ENCODE results near the gene CELA2B. TPM values are rescaled to one million over a fixed set of nuclear protein-coding genes. Genes with fewer than 3 reads are reported as not detected.
"Not testable (repeated sequence)": the region's sequence is repeated elsewhere in the genome, so short reads cannot be mapped to it uniquely, and the experiment has no call there.

CELA2B gene
- total RNA-seq, 1 donor from 2014 or later: not detected

DNA sequence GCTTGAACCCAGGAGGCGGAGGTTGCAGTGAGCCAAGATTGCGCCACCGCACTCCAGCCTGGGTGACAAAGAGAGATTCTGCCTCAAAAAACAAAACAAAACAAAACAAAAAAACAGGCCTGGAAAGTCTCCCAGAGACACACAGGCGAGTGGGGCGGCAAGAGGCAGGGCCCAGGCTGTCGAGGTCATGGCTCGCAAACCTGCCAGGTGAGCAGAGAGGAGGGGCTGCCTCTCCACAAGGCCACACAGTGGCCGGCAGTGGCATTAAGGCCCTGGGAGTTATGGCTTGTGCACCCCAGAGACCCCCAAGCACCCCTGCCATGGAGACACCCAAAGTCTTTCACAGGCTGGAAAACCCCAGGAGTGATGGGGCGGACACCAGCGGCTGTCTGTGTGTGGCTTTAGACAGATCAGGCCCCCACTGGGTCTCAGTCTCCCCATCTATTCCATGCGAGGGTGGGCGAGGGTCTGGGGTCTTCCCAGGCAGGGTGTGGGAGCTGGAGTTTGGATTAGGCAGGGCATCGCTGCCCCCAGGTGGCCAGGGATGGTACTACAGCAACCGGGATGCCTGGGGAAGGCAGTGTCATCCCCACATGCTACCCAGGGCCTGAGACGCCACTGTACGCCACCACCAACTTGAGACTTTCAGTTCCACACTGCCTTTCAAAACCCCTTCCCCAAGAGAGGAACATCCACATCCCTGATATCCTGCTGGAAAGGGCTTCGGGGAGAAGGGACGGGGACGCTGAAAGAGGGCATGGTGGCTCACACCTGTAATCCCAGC is 44.9 kb upstream of the CELA2B start:
- H3K4me1 ChIP-seq: no peaks in the 10 kb centered on the region
- no peaks in the 10 kb centered on the region for H3K27me3 ChIP-seq
- H3K9me3 ChIP-seq: no peaks in the 10 kb centered on the region
- TF ChIP-seq, protein P1, sequence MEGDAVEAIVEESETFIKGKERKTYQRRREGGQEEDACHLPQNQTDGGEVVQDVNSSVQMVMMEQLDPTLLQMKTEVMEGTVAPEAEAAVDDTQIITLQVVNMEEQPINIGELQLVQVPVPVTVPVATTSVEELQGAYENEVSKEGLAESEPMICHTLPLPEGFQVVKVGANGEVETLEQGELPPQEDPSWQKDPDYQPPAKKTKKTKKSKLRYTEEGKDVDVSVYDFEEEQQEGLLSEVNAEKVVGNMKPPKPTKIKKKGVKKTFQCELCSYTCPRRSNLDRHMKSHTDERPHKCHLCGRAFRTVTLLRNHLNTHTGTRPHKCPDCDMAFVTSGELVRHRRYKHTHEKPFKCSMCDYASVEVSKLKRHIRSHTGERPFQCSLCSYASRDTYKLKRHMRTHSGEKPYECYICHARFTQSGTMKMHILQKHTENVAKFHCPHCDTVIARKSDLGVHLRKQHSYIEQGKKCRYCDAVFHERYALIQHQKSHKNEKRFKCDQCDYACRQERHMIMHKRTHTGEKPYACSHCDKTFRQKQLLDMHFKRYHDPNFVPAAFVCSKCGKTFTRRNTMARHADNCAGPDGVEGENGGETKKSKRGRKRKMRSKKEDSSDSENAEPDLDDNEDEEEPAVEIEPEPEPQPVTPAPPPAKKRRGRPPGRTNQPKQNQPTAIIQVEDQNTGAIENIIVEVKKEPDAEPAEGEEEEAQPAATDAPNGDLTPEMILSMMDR (IDR thresholded peaks at IDR 0.05): peak; percentile 96 to 98 (median 96)
- peaks cover 9 to 20% of the 10 kb centered on the region in 2 donors for H3K36me3 ChIP-seq
- DNase-seq (ENCODE audit: low spot score in 2 of 2): peak in 1 of 2 donors; percentile 84
- intact Hi-C loops (cut with DNase I): loop anchor here (1.0 kb wide), 1 partner anchor 108 kb away; no protein-coding TSS in a partner anchor
- H3K4me3 ChIP-seq: no peak overlapping the region
- H3K27ac ChIP-seq: no peak overlapping the region

DNA sequence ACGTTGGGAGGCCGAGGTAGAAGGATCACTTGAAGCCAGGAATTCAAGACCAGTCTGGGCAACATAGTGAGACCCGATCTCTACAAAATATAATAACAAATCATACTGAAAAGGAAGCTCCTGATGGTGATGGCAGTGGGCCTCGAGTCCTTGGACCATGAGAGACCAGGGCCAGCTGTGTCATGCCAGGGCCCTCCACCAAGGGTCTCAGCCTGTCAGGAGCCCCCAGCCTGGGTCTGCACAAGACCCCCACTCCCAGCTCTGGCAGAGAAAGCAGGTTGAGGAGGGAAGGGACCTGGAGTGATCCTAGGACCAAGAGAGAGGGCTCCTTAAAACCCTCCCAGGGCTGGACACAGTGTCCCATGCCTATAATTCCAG is 44.3 kb upstream of the CELA2B start:
- H3K27ac ChIP-seq: no peak overlapping the region
- DNase-seq (ENCODE audit: low spot score in 2 of 2): no peak
- H3K4me1 ChIP-seq: no peaks in the 10 kb centered on the region
- no peak overlapping the region for H3K4me3 ChIP-seq
- no peaks in the 10 kb centered on the region for H3K9me3 ChIP-seq
- H3K36me3 ChIP-seq: peaks cover 9 to 16% of the 10 kb centered on the region in 2 donors
- intact Hi-C loops (cut with DNase I): loop anchor here (1.0 kb wide), 1 partner anchor 108 kb away; no protein-coding TSS in a partner anchor
- TF ChIP-seq, protein P1 (IDR thresholded peaks at IDR 0.05): no peak
- no peaks in the 10 kb centered on the region for H3K27me3 ChIP-seq

DNA sequence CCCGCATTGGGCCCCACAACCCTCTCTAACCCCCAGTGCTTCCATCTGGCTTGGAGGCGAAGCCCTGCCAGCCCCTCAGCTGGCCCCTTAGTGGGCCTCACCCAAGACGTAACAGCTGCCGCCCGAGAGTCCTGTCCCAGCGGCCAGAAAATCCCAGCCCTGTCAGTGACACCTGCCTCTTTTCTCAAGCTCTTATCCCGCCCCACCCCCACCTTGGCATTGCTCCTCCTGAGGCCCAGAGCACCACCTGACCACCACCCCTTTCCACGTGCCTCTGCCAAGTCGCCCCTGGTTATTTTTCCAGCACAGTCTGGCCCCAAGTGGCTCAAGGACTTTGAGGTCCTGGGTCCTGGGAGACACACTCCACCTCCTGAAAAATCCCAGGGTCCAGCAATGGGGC is 43.6 kb upstream of the CELA2B start:
- intact Hi-C loops (cut with DNase I): no loop called here
- Histone ChIP-seq H3K9me3 (no peaks in the 10 kb centered on the region), H3K4me1 (no peaks in the 10 kb centered on the region), H3K27ac (no peak overlapping the region), H3K36me3 (peaks cover 4 to 8% of the 10 kb centered on the region in 2 donors), H3K27me3 (no peaks in the 10 kb centered on the region), H3K4me3 (no peak overlapping the region)
- DNase-seq (ENCODE audit: low spot score in 2 of 2): no peak
- TF ChIP-seq, protein P1 (IDR thresholded peaks at IDR 0.05): no peak

DNA sequence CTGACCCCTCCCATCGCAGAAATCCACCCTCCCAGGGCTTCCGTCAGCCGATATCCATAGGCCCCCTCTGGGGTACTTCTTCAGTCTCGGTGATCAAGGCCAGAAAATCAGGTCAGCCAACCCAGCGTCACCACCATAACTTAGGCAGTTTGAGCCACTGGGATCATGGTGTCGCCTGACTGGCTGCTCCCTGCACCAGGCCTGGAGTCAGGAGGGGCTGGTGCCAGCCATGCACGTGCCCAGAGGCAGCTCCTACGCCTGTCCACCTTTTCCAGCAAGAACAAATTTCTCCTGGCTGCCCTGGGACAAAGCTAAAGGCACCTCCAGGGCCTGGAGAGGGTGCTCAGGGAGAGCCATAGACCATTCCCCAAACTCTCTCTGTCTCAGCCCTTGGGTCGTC is 42.4 kb upstream of the CELA2B start:
- H3K27me3 ChIP-seq: no peaks in the 10 kb centered on the region
- intact Hi-C loops (cut with DNase I): no loop called here
- TF ChIP-seq, protein P1 (IDR thresholded peaks at IDR 0.05): no peak

DNA sequence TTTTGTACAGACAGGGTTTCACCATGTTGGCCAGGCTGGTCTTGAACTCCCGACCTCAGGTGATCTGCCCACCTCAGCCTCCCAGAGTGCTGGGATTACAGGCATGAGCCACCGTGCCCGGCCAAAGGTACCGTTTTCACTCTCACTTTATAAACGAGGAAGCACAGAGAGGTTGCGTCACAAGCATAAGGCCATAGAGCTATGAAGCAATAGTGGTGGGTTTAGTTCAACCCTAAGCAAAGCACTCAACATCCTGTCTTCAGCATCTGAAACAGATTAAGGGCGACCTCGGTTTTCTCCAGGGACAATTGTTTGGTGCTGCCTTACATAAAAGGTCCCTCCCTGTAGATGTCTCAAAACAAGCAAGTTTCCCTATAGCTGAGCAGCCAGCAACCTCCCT is 41.2 kb upstream of the CELA2B start:
- H3K27ac ChIP-seq; H3K4me3 ChIP-seq; intact Hi-C loops (cut with DNase I): not testable (repeated sequence)

More for the DNA sequence above, 42.4 kb upstream of the CELA2B start:
- DNase-seq (ENCODE audit: low spot score in 2 of 2): no peak
- Histone ChIP-seq H3K4me3 (no peak overlapping the region), H3K36me3 (peaks cover 0 to 8% of the 10 kb centered on the region in 2 donors), H3K9me3 (no peaks in the 10 kb centered on the region), H3K27ac (no peak overlapping the region), H3K4me1 (no peaks in the 10 kb centered on the region)

DNA sequence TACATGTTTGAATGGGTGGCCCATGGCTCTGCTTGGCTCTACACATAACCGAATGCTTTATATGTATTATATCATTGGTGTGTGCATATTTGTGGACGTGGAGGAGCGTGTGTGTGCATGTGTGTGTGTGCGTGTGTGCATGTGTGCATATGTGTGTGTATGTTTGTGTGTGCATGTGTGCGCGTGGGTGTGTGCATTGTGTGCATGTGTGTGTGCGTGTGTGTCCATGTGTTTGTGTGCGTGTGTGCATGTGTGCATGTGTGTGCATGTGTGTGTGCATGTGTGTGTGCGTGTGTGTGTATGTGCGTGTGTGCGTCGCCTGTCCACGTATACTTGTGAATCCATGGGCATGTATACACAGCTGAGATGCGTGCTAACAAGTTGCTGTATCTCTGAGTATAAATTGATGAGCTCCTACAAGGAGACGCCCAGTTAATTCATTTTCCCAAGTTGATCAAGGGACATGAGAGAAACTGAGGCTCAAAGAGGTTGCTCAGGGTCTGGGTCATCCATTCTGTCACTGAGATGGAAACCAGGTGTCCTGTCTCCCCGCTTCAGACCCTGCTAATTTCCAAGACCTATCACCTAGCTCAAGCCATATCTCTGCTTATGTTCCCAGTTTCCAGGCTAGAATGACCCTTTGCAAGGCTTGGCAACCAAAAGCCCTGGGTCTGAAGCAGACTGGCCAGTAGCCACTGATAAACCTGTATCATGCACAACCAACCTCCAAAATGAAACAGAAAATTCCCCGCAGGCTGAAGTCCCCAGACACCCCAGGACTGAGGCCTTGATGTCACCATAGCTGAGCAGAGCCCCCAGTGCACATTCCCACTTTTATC is 40.4 kb upstream of the CELA2B start:
- no peaks in the 10 kb centered on the region for H3K36me3 ChIP-seq
- H3K4me1 ChIP-seq: no peaks in the 10 kb centered on the region
- no peak for DNase-seq (ENCODE audit: low spot score in 2 of 2)
- H3K27me3 ChIP-seq: no peaks in the 10 kb centered on the region
- intact Hi-C loops (cut with DNase I): no loop called here
- no peak overlapping the region for H3K27ac ChIP-seq
- TF ChIP-seq, protein P1 (IDR thresholded peaks at IDR 0.05): no peak
- H3K4me3 ChIP-seq: no peak overlapping the region
- H3K9me3 ChIP-seq: no peaks in the 10 kb centered on the region

More for the DNA sequence above, 41.2 kb upstream of the CELA2B start:
- H3K4me1 ChIP-seq; H3K36me3 ChIP-seq; DNase-seq (ENCODE audit: low spot score in 2 of 2); H3K9me3 ChIP-seq; H3K27me3 ChIP-seq: not testable (repeated sequence)
